Aorta (tissue), 4 donors: ENCODE data around the gene ZNF587B. TPM values are rescaled to one million over a fixed set of nuclear protein-coding genes. Genes with fewer than 3 reads are reported as not detected.

ENCODE experiments used
- polyA plus RNA-seq, 2 donors: library from polyadenylated mRNA; stranded (reverse); fragments of 200-250 nt; gene quantifications; one replicate each; pipeline ENCODE4 v1.2.3, GENCODE V29; 2013
- total RNA-seq, 2 donors: library from RNA; stranded (reverse); fragmentation: NEBNext Ultra II Directional; extraction: Animal tissue kit (Norgen Biotek cat#: 25700); gene quantifications; one replicate each; pipeline ENCODE4 v1.2.1, GENCODE V29; 2021
- donor health status: healthy with polysubstance abuse.
- donor health status: Bipolar disorder and iron deficiency.
- donor health status: DM: no; HTN: no; CAD: no.
- donor health status: DM: yes; HTN: yes; CAD: no.

ZNF587B gene
- total and polyA plus RNA-seq, 4 donors, result 1.5 to 15.8 (median 9.4) TPM

Other genes with a start within 250 kb of the ZNF587B start
- gene ZIK1, start 246.2 kb upstream of the ZNF587B start, total RNA-seq, result 1 to 10 TPM; 3.5 to 6.3 TPM
- 1 to 10 TPM in 1 of 2 donors, not detected in 1; 2.4 TPM for gene ZIK1, start 246.2 kb upstream of the ZNF587B start, polyA plus RNA-seq
- gene ZNF530, start 230.4 kb upstream of the ZNF587B start, total RNA-seq, result 1 to 10 TPM; 2.3 to 2.5 TPM
- gene ZNF530, start 230.4 kb upstream of the ZNF587B start, polyA plus RNA-seq, result 1 to 10 TPM in 1 of 2 donors, not detected in 1; 1.6 TPM
- gene ZNF134, start 216.1 kb upstream of the ZNF587B start, total RNA-seq, result 10 to 100 TPM; 13.1 to 16.6 TPM
- 1 to 10 TPM; 2.4 to 8.1 TPM for gene ZNF134, start 216.1 kb upstream of the ZNF587B start, polyA plus RNA-seq
- 10 to 100 TPM in 1 of 2 donors, 1 to 10 TPM in 1; 8.9 to 14.8 TPM for gene ZNF211, start 197.1 kb upstream of the ZNF587B start, total RNA-seq
- 10 to 100 TPM in 1 of 2 donors, 1 to 10 TPM in 1; 1.3 to 10.2 TPM for gene ZNF211, start 197.1 kb upstream of the ZNF587B start, polyA plus RNA-seq
- not detected for gene ZSCAN4, start 161.4 kb upstream of the ZNF587B start, total RNA-seq
- under 1 TPM in 1 of 2 donors, not detected in 1; 0.50 TPM for gene ZSCAN4, start 161.4 kb upstream of the ZNF587B start, polyA plus RNA-seq
- 1 to 10 TPM; 6.4 to 8.5 TPM for gene ZNF551, start 148.3 kb upstream of the ZNF587B start, total RNA-seq
- gene ZNF551, start 148.3 kb upstream of the ZNF587B start, polyA plus RNA-seq, result 1 to 10 TPM; 1.2 to 2.0 TPM
- gene ZNF154, start 121.1 kb upstream of the ZNF587B start, total RNA-seq, result 1 to 10 TPM; 2.3 to 6.4 TPM
- 1 to 10 TPM in 1 of 2 donors, under 1 TPM in 1; 0.88 to 5.2 TPM for gene ZNF154, start 121.1 kb upstream of the ZNF587B start, polyA plus RNA-seq
- gene ZNF671, start 102.7 kb upstream of the ZNF587B start, total RNA-seq, result 1 to 10 TPM; 2.9 to 5.4 TPM
- 1 to 10 TPM; 1.1 to 5.2 TPM for gene ZNF671, start 102.7 kb upstream of the ZNF587B start, polyA plus RNA-seq
- 10 to 100 TPM in 1 of 2 donors, 1 to 10 TPM in 1; 7.8 to 13.6 TPM for gene ZNF776, start 83.5 kb upstream of the ZNF587B start, total RNA-seq
- 1 to 10 TPM; 4.8 to 5.4 TPM for gene ZNF776, start 83.5 kb upstream of the ZNF587B start, polyA plus RNA-seq
- 10 to 100 TPM in 1 of 2 donors, 1 to 10 TPM in 1; 9.8 to 17.9 TPM for gene ZNF586, start 60.6 kb upstream of the ZNF587B start, total RNA-seq
- 1 to 10 TPM; 3.7 to 6.6 TPM for gene ZNF586, start 60.6 kb upstream of the ZNF587B start, polyA plus RNA-seq
- 1 to 10 TPM; 8.0 to 8.5 TPM for gene ZNF552, start 15.4 kb upstream of the ZNF587B start, total RNA-seq
- gene ZNF552, start 15.4 kb upstream of the ZNF587B start, polyA plus RNA-seq, result 1 to 10 TPM; 4.5 to 6.1 TPM
- 10 to 100 TPM; 24.9 to 40.8 TPM for gene ZNF587, start 19.6 kb downstream of the ZNF587B start, total RNA-seq
- 1 to 10 TPM; 3.4 to 9.6 TPM for gene ZNF587, start 19.6 kb downstream of the ZNF587B start, polyA plus RNA-seq
- 10 to 100 TPM; 11.1 to 15.1 TPM for gene ZNF814, start 58.7 kb downstream of the ZNF587B start, total RNA-seq
- 1 to 10 TPM; 1.1 to 6.1 TPM for gene ZNF814, start 58.7 kb downstream of the ZNF587B start, polyA plus RNA-seq
- 10 to 100 TPM; 15.7 to 23.5 TPM for gene ZNF417, start 86.3 kb downstream of the ZNF587B start, total RNA-seq
- gene ZNF417, start 86.3 kb downstream of the ZNF587B start, polyA plus RNA-seq, result 1 to 10 TPM; 2.0 to 4.2 TPM
- gene ZNF418, start 105.1 kb downstream of the ZNF587B start, total RNA-seq, result 10 to 100 TPM in 1 of 2 donors, 1 to 10 TPM in 1; 5.2 to 10.1 TPM
- 1 to 10 TPM; 1.6 to 4.9 TPM for gene ZNF418, start 105.1 kb downstream of the ZNF587B start, polyA plus RNA-seq
- 1 to 10 TPM; 5.7 to 6.7 TPM for gene ZNF256, start 117.4 kb downstream of the ZNF587B start, total RNA-seq
- gene ZNF256, start 117.4 kb downstream of the ZNF587B start, polyA plus RNA-seq, result 1 to 10 TPM in 1 of 2 donors, under 1 TPM in 1; 0.75 to 3.7 TPM
- gene C19orf18, start 144.2 kb downstream of the ZNF587B start, total RNA-seq, result 1 to 10 TPM; 1.0 to 2.0 TPM
- gene C19orf18, start 144.2 kb downstream of the ZNF587B start, polyA plus RNA-seq, result 1 to 10 TPM in 1 of 2 donors, not detected in 1; 2.9 TPM
- 10 to 100 TPM in 1 of 2 donors, 1 to 10 TPM in 1; 9.9 to 21.0 TPM for gene ZNF606, start 172.5 kb downstream of the ZNF587B start, total RNA-seq
- gene ZNF606, start 172.5 kb downstream of the ZNF587B start, polyA plus RNA-seq, result 10 to 100 TPM in 1 of 2 donors, 1 to 10 TPM in 1; 4.8 to 12.0 TPM
- gene ZSCAN1, start 203.7 kb downstream of the ZNF587B start, total RNA-seq, result not detected
- gene ZSCAN1, start 203.7 kb downstream of the ZNF587B start, polyA plus RNA-seq, result under 1 TPM in 1 of 2 donors, not detected in 1; 0.23 TPM
- 1 to 10 TPM; 3.4 to 6.6 TPM for gene ZNF135, start 229.0 kb downstream of the ZNF587B start, total RNA-seq
- gene ZNF135, start 229.0 kb downstream of the ZNF587B start, polyA plus RNA-seq, result 10 to 100 TPM in 1 of 2 donors, 1 to 10 TPM in 1; 2.1 to 12.8 TPM